HG02884 (cell line): ENCODE results near the gene RARB.

ENCODE experiments used
- ATAC-seq: cut with Tn5 transposase; IDR thresholded peaks from one replicate; pipeline ENCODE4 v1.9.1; 2021; ENCODE audit warnings: mild to moderate bottlenecking, moderate library complexity; ENCODE audit not compliant: unreplicated experiment

RARB gene

DNA sequence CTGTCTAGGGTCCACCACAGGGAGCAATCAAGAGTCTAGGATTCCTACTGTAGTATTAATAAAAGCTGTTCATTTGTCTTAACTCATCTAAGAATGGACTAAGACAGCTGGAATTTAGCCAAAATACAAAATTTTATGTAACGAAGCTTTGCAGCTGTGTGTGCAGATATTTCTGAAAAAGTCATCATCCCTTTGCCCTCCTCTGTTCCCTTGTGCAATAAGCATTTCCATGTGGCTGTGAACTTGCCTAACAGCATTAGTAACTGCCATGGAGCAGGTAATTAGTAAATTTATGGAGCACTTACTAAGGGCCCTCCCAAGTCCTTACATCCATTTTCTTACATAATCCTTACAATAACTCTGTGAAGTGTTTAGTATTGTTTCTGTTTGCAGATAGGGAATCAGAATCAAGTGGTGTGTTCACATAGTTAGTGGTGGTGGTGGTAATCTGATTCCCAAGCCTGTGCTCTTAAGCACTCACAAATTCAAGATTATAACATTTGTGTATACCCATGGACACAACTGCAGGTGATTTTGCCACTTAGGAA, 114.5 kb downstream of the RARB start:
- no peak for ATAC-seq

DNA sequence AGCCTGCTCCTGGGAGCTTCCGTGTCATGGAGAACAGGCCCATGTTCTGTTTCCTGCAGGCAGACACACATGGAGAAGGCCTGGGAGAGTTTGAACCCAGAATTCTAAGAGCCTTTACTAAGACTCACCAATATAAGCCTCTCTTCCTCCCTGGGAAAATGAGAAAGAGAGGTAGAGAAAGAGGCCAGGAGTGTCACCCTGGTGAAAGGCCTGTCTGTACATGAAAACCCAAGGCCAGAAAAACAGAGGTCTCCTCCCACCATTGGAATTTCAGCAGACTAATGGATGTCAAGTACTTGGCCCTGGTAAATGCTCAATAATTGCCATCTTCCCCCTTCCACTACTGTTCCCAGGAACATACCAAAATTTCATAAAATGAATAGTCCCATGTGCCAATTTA, 119.0 kb downstream of the RARB start:
- no peak for ATAC-seq

- ATAC-seq = no peak
These were observed 120.0 kb downstream of the RARB start for GRCh38 chr3:25547943-25548674.

DNA sequence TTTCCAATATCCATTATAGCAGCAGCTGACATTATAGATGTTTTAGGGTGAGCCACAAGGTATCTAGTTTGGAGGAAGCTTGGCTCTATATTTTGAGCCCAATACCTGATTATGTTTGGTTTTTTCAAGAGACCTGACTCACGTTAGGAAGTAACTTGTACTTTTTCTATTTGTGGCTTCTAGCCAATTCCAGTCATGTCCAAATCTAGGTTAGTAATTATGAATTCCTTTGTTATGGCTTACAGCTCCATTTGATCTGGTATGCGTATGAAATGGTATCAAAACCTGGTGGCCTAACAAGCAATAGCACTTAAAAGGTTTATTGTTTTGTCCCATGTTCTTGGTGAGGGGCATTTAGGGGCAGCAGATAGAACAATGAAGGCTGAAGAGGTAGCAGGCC, 120.8 kb downstream of the RARB start:
- no peak for ATAC-seq

- ATAC-seq = no peak
These were observed 124.2 kb downstream of the RARB start for GRCh38 chr3:25552251-25552650.

DNA sequence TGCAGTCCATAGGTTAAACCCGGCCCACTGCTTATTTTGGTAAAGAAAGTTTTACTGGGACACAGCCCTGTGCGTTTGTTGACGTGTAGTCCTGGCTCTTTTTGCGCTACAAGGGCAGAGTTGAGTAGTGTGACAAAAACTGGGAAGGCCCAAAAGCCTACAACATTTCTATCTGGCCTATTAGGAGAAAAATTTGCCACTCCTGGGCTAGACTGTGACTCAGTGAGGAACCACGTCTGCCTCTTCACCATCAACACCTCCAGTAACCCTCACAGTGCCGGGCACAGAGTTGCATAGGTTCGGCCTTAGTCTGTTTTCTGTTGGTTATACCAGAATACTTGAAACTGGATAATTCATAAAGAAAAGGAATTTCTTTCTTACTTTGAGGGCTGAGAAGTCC, 126.3 kb downstream of the RARB start:
- no peak for ATAC-seq

- no peak for ATAC-seq
These were observed 127.8 kb downstream of the RARB start for GRCh38 chr3:25555695-25556437.

DNA sequence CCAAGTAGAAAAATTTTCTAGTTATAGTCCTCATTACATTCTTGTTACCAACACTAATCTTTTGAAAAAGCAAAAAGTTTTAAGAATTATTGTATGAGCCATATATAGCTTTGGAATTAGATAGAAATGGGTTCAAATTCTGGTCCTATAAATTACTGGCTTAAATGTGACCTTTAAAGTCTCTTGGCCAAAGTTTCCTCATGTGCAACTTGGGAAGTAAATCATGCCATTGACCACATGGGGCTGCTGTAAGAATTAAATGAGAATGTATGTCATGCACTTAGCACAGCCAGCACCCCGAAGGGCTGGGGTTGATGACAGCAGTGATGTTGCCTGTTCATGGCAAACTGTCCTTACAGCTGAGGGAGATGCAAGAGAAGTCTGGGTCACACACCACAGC, 128.4 kb downstream of the RARB start:
- no peak for ATAC-seq

- ATAC-seq = no peak
These were observed 129.6 kb downstream of the RARB start for GRCh38 chr3:25557694-25558093.

- ATAC-seq = no peak
These were observed 130.1 kb downstream of the RARB start for GRCh38 chr3:25558121-25558520.

DNA sequence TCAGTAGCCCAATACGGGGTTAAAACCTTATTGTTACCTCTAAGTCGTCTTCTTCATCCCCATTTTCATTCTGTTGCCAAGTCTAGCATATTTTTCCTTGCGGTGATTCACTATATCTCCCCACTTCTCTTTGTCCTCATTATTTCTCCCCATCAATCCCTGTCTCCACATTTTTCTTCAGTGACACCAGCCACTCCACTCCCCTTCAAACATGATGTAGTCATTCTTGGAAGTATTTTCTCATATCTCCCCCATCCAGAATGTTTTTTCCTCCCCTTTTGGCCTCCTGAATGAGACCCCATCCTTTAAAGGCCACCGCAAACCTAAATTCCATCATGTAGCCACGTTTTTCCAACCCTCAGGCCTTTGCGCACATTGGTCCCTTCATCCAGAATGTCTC, 130.7 kb downstream of the RARB start:
- ATAC-seq = no peak

DNA sequence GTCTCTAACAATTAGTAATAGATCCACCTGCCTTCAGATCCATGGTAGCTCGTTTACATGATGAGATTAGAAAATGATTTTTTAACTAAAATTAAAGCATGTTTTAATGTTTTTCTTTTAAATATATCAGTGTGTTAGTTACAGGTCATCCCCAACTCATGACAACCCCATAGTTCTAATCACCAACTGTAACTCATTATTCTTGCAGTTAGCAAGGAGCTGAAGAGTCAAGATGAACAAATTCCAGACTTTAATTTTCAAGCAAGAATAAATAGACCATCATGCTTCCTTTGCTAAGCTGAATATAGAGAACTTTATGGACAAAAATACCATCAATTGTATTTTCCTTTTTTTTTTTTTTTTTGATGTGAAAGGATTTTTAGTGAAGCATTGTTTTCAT, 135.5 kb downstream of the RARB start:
- no peak for ATAC-seq

- ATAC-seq = no peak
These were observed 136.0 kb downstream of the RARB start for GRCh38 chr3:25564075-25564474.

DNA sequence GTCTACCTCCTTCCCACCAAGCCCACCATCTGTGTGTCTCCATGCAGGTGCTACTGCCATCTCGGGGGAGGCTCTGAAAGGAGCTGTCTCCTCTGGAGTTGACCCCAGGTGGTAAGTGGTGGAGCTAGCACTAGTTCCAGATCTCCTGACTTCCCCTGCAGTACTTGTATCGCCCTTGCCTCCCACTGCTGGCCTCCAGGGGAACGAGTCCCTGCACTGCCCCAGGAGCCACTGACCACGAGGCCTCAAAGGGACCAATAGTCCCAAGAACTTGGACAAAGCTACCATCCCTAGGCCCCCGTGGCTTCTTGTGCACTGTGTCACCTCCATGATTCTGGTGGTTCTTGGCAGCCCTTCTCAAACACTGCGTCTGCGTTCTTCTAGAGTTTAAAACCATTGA, 137.7 kb downstream of the RARB start:
- no peak for ATAC-seq

- no peak for ATAC-seq
These were observed 138.4 kb downstream of the RARB start for GRCh38 chr3:25566358-25566920.

DNA sequence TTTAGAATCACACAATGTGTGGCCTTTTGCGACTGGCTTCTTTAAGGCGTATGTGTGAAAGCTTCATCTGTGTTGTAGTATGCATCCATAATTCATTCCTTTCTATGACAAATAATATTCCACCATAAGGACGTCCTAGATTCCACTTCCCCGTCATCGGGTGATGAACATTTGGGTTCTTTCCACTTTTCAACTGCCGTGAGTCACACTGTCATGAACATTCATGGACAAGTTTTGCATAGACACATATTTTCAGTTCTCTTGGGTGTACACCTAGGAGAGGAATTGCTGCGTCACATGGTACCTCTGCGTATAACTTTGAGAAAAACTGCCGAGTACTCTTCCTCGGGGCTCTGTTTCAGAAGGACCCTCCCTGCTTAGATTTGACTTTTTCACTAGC, 139.3 kb downstream of the RARB start:
- ATAC-seq = no peak

GRCh38 chr3:25567806-25568524, 139.9 kb downstream of the RARB start:
- no peak for ATAC-seq

DNA sequence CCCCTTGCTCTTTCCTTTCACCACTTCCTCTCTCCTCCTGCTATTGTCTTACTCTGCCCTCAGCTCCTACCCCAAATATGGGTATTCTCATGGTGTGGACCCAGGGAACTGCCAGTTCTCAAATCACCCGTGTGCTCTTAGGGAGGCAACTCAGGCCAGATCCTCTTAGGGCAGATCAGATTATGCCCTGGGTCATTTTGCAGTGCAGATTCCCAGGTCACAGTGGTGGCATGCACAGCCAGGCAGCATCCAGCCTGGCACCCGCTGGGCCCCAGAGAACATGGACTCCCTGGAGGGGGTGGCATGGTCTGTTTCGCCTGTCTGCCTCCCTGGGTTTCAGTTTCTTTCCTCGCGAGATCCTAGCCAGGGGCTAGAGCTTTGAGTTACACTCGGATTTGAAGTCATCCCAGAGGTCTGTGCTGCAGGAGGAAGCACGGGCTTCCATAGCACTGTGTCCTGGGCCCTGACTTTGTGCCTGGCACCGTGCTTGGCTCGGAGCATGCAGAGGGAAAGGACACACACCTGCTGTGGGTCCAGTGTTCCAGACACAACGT, 140.5 kb downstream of the RARB start:
- no peak for ATAC-seq

GRCh38 chr3:25571285-25571684, 143.2 kb downstream of the RARB start:
- no peak for ATAC-seq

GRCh38 chr3:25572336-25572735, 144.3 kb downstream of the RARB start:
- ATAC-seq = no peak

DNA sequence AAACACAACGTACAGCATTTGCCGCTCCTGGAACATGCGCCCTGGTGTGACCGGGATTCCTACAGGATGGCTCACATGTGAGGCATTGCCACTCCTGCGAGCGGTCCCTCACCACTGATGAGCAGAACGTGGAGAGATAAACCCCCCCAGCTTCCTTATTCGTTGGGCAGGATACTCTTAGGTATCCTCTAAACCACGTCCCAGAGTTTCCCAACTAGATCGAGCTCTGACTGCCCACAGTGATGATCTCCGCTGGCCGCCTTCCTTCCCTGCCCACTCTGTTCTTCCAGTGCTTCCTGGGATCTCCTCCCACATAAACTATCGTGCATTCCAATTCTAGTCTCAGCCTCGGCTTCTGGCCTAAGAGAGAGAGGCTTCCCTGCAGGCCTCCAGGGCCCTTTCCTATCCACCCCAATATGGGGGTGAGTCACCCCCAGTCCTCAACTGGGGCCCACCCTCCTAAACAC, 144.9 kb downstream of the RARB start:
- no peak for ATAC-seq
